ENCODE results near the gene LHX4.

The LHX4 gene

DNA sequence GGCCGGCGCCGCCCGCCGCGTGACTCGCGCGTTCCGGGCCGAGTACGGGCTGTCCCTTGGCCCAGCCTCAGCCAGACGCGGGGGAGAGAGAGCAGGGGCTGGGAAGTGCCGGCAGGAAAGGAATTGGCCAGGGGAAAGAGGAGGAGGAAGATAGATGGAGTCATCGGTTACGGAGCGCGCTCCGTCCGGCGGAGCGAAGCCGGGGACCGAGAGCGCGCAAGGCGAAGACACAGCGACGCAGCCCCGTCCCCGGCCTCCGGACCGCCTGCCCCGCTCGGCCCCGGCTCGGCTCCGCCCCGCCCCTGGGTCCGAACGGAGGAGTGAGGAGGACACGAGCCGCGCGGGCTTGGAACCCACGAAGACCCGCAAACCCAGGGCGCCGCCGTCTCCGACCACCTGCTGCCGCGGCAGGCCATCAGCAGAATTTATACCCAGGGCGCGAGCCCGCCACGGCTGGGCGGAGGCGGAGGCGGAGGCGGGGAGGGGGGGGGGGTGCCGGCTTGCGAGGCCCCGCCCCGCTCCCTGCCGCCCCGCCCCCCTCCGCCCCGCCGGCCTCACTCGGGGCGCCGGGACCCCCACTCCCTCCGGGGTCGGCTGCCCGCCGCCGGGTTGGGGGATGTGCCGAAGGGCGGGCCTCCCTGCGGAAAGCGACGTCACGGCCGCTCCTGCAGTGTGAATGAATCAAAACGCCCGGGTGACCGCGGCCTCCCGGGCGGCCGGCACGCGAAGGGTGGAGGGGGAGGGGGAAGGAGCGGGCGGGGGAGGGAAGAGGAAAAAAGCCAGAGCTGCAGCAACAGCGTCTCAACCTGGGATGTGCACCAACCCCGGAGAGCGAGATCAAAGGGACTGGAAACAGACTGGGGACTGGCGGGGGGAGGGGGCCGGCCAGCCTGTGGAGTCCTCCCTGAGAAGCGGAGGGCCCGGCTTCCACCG is at the start of gene LHX4:
TSS of gene LHX4 (plus strand) at position 782 of the 933 bp plus-strand sequence. CDS start 266 bp downstream, outside the sequence.
- FAIRE-seq, result no peak

DNA sequence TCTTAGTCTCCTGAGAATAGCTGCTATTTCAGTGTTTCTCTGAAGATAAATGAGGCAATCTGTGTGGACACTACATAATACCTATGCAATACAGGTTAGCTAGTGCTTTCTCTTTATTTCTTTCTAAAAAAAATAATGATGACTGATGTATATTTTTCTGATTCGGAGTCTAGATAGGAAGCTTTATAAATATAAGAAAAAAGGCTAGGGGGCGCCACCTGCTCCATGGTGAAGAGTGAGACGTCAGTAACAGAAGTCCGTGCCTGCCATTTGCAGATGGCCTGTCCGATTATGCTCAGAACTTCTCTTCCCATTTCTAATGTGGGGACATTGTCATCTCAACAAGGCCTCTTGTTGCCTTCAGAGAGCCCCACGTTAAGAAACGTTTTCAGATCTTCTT is 49.0 kb upstream of the LHX4 start:
- no peak for FAIRE-seq

DNA sequence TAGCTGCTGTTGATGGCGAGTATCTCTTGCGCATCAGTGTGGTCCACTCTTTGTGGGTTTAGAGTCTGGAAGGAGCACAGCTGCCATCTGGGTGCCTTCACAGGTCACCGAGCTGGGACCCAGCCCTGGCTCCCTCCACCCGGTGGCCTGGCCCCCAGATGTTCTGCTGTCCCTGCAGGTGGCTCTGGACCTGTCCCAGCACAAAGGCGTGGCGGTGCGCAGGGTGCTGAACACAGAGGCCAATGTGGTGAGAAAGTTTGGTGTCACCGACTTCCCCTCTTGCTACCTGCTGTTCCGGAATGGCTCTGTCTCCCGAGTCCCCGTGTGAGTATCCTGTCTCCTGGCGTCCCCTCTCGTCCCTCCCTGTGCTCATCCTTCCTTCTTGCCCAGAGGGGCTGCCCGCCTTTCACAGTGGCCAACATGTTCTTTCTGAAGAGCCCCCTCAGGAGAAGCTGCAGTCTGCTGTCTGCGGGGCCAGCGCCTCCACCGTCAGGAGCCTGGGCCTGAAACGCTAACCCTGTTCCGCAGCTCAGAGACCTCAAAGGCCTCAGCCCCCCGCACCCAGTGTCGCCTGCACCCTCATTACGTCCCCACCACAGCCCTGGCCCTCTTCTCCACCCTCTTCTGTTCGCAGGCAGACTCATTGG is 47.9 kb upstream of the LHX4 start:
- no peak for FAIRE-seq

DNA sequence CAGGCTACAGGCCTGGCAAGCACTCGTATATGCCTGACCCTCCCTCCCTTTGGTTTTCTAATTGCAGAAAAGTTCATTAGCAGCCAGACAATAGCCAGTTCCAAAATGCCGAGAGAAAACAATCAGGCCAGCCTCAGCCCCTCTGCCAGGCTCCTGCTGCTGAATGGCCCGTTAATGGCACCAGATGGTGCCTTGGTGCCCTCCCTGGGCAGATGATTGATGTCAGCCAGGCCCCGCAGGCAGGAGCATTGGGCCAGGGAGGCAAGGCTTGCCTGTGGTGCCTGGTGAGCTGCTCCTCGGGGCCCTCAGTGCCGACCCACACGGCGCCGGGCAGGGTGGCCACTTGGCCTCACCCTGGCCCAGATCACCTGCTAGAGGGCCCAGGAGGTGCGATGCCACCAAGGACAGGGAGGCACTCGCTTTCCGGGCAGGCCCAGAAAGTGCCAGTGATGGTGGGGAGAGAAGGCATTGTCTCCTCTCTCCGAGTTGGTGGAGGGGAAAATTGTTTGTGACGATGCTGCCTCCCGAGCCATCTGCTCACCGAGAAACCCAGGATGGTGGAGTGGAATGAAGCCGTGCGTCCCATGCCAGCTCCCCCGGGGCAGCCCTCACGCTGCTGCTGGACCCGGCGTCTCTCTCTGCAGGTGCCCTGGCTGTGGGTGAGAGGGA is 47.3 kb upstream of the LHX4 start:
- FAIRE-seq, result no peak

DNA sequence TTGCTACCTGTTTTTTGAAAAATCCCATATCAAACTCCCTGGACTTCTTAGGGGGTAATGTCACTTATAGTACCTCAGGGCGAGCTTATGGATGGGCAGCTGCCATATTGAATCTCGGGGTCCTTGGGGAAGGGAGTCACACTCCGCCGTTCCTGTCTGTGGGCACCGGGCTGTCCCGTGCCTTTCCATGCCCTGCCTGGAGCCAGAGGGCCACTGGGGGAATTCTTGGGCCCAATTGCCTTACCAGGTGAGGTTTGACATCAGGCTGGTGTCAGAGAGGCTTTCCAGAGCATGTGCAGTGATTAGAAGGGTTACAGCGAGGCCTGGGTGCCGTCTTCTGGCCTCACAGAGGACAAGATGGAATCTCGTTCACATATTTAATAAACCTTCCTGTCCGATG is 46.6 kb upstream of the LHX4 start:
- FAIRE-seq, result no peak

DNA sequence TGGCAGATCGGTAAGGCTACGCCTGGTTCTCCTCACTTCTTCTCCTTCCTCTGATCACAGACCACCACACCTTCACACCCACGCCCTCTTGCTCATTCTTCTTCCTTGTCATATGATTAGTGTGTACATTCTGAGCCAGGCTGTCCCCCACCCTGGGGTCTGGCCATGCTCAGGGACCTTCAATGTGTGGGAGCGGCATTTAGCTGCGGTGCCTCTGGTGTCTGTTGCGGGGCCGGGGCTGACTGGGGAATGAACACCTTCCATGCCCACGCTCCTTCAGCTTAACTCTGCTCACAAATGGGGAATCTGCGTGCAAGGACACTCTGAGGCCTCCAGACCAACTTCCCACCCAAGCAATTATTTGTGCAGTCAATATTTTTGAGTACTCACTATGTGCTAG is 46.0 kb upstream of the LHX4 start:
- FAIRE-seq, result no peak

DNA sequence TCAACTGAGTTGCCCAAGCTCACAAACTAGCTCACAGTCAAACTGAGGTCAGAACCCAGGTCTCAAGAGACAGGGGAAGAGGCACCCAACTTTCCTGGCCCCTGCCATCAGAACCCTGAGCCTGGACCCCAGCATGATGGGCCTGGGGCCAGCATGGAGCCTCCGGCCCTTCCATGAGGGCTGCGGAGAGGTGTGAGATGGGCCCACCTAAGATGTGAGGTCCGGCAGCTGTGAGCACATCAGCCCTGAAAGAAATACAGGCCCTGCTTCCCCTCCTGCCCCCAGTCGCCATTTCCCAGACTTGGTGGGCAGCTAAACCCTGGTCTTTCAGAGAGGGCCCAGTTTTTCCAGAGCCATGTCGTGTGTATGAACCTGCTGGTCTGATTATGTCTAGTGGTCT is 44.8 kb upstream of the LHX4 start:
- FAIRE-seq, result no peak

DNA sequence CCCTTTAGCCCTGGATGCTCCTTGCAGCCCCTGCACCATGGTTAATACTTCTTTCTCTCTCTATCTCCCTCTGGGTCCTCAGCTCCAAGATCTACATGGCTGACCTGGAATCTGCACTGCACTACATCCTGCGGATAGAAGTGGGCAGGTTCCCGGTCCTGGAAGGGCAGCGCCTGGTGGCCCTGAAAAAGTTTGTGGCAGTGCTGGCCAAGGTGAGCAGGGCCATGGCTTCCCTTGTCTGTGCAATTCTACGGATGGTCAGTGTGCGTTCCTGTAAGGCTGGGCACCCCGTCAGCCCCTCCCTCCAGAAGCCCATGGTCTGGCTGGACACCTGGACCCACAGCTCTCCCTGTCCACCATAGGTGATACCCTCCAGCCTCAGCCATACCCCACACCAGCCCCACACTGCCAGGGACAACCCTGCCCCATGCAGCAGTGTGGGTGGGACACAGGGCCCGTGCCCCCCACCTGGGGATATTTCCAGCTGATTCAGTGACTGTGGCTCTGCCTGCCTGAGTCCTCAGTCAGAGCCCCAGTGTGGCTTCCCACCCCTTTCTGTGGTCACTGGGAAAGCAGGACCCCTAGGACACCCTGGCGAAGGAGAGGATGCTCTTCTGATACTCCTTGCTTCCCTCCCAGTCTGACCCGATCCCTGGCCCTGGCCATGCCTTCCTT is 44.0 kb upstream of the LHX4 start:
- no peak for FAIRE-seq

DNA sequence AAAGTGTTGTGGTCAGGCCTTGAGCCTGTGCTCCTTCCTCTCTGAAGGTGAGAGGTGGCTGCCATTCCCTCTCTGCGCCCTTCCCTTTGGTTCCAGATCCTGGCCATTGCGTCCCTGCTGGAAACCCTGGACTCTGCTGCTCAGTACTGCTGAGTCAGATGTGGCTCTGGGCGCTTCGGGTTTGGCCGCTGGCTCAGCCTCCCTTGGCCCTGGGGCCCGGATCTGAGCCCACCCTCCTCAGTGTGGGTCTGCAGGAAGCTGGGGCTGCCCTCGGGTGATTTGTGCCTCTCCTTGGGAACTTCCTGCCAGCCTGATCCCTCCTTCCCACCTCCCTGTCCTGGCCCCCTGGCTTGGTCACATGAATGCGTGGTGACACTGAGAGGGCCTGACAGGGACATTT is 43.2 kb upstream of the LHX4 start:
- no peak for FAIRE-seq

DNA sequence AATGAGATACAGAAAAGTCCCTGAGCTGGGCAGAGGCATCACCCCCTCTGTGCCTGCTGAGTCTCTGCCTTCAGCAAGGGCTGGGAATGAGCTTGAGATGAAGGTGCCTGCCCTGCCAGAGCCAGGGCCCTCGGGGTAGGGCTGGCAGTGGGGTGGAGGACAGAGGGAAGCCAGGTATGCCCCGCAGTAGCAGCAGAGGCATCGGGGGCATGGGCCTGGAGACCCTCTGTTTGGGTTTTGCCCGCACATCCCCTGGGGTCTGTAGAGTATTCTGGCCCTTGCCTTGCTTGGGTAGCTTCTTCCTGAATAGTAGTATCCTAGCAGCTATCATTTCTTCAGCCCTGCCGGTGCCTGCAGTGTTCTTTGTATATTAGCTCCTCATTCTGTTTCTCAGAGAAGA is 42.4 kb upstream of the LHX4 start:
- no peak for FAIRE-seq

DNA sequence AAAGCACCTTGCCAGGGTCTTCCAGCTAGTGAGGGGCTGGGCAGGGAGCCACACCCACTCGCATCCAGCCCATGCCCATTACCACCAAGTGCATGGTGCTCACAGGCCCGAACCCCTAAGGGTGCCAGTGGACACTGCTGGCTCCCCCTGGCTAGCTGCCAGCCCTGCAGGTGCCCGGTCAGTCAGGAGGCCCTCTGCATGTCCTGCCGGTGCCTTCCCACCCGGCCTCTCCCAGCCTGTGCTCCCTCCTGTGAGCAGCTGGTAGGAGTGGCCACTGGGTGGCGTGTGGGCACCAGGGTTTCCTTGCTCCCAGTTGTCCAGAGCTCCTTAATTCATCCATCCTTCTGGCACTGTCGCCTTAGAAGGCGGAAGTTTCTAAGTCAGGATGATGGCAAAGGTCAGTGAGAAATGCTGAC is 42.0 kb upstream of the LHX4 start:
- no peak for FAIRE-seq

DNA sequence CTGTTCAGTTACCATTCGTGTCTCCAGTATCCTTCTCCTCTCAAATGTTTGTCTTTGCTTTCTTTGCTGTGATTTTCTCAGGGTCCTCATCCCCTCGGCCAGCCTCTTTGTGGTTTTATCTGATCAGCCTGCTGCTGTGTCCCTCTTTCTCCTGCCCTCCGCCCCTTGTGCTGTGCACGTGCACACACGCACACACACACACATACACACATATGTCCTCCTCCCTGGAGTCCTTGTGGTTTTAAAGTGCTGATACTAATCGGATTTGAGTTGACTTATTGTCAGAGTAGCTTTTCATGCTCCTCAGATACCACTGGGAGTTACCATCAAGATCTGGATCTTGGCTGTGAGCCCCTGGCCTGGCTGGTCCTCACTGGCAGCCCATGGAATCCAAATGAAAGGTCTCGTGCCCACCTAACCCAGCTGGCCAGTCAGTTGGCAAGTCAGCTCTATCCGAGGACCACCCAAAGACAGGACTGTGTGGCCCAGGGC is 41.3 kb upstream of the LHX4 start:
- FAIRE-seq, result no peak

DNA sequence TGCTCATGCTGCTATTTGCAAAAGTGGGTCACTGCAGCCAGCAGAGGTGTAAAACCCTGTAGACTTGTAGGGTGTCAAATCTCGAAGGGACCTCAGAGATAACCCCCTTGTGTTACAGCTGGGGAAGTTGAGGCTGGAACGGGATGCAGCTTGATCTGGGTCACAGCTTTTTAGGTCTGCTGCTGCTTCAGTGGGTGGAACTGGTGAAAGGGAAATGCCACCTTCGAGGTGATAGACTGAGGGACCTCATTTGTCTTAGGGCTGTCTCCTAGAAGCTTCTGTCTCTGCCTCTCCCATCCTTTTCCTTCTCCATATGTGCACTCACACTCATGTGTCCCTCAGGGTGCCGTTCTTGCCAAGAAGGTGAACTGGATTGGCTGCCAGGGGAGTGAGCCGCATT is 40.0 kb upstream of the LHX4 start:
- no peak for FAIRE-seq

DNA sequence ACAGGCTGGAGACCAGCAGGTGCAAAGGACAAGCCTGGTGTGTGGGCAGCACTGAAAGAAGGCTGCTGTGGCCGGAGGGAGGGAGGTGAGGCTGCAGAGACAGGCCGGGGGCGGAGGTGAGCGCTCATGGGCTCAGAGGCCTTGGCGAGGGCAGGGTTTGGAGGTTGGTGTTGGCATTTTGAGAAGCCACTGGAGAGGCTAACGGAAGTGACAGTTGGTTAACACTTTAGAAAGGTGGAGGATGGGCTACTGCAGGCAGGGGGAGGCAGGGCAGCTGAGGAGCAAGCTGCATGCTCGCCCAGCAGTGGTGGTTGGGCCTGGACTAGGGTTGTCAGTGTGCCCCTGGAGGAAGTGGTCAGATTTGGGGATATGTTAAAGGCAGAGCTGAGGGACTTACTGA is 37.9 kb upstream of the LHX4 start:
- FAIRE-seq, result no peak

DNA sequence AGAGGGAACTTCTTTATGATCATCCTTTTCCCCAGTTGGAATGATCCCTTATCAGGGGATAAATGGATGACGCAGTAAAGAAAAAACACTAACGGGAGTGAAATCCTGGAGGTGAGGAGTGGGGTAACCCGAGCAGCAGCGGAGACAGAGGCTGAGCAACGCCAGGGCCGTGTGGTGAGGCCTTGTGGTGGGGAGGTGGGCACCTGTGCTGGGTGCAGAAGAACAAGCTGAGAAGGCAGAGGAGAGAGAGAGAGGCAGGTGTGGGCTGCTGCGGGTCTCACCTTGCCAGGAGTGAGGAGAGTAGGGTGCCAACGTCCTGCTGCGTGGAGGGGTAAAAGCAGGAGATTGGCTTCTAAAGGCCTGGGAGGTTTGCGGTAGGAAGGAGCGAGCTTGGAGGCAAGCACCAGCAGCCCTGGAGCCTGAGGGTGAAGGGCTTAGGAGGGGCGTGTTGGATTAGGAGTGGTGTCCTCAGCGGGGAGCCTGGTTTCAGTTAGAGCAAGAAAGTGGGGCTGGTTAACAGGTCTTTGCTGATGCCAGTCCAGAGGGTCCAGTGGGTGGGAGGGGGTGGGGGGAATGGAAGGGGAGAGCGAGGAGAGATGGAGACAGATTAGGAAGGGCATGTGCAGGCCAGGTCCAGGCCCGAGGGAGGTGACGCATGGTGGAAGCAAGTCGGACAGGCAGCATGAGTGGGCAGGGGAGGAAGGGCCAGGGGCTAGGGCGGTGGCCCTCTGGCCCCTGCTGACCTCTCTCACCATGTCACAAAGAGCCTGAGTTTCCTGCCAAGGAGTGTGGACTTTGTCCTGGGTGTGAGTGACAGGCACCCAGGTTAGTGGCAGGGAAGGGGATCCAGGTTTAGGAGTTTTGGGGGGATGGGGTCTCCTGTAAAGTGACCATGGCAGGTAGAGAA is 36.7 kb upstream of the LHX4 start:
- FAIRE-seq, result no peak

DNA sequence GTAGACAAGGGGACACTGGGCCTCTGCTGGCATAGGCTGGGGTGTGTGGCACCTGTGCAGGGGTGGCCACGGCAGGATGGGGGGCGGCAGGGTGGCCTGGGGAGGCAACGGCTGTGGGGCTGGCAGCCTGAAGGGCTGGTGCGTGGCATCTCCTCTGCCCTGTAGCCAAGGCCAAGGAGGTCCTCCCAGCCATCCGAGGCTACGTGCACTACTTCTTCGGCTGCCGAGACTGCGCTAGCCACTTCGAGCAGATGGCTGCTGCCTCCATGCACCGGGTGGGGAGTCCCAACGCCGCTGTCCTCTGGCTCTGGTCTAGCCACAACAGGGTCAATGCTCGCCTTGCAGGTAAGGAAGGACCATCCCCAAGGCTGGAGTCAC is 36.0 kb upstream of the LHX4 start:
- FAIRE-seq, result no peak

DNA sequence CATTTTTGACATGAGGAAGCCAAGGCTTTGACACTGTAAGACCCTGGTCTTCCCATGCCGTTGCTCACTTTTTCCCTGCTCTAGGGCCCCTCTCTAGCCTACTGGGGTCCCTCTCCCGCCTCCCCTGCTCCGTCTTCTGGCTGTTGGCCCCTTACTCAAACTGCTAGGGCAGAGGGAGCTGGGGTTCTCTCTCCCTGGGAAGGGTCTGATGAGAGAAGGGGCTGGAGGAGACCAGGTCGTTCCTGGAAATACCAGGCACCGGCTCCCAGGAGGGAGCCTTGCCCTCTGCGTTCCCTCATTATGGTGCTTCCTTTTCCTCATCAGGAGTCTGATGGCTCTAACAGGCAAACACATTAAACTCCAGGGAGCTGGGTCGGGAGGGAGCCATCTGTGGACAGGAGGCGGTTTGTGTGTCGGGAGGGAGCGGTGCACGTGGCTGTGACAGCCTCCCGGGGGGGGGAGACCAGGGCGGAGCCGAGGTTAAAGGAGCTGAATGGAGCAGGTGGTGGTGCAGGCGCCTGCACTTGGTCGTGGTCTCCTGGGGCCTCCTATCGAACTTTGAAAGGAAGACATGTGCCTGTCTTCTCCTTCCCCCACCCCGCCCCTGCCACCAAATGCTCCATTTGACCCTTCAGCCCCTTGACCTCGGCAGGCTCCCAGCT is 35.4 kb upstream of the LHX4 start:
- no peak for FAIRE-seq

DNA sequence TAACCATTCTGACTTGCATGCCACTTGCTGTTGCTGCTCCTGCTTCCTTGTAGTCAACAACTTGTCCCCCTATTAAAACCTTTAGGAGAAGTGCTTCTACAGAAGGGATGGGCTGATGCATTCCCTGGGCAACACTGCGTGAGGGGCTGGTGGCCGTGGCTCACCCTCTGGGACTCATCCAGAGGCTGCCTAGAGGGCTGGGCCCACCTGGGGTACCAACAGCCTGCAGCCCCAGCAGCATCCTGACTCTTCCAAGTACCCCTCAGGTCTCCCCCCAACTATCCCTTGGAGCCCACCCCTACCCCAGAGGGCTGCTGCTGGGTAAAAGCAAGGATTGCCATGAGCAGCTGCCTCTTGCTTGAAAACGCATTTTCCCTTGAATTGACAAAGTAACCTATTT is 34.7 kb upstream of the LHX4 start:
- FAIRE-seq, result no peak

DNA sequence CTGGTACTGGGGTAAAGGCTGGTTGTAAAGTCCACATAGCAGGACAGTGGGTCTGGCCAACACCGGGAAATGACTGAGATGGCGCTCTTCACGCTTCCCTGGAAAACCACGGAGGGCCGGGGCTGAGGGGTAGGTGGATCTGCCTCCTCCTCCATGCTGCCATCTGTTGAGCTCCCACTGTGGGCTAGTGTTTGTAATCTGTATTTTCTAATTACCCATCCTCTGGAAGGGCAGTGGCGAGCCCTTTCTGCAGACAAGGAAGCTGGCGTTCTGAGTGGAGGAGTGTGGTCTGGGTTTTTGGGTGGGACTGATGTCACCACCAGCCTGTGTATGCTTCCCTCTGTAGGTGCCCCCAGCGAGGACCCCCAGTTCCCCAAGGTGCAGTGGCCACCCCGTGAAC is 34.1 kb upstream of the LHX4 start:
- no peak for FAIRE-seq

DNA sequence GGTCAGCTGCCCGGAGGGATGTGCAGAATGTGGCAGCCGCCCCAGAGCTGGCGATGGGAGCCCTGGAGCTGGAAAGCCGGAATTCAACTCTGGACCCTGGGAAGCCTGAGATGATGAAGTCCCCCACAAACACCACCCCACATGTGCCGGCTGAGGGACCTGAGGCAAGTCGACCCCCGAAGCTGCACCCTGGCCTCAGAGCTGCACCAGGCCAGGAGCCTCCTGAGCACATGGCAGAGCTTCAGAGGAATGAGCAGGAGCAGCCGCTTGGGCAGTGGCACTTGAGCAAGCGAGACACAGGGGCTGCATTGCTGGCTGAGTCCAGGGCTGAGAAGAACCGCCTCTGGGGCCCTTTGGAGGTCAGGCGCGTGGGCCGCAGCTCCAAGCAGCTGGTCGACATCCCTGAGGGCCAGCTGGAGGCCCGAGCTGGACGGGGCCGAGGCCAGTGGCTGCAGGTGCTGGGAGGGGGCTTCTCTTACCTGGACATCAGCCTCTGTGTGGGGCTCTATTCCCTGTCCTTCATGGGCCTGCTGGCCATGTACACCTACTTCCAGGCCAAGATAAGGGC is 33.5 kb upstream of the LHX4 start:
- FAIRE-seq, result no peak

DNA sequence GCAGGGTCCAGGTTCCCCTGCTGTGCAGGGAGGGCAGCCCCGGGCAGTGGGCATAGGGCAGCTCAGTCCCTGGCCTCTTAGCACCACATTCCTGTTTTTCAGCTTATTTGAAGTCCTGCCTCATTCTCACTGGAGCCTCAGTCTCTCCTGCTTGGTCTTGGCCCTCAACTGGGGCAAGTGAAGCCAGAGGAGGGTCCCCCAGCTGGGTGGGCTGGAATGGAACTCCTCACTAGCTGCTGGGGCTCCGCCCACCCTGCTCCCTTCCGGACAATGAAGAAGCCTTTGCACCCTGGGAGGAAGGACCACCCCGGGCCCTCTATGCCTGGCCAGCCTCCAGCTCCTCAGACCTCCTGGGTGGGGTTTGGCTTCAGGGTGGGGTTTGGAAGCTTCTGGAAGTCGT is 32.8 kb upstream of the LHX4 start:
- FAIRE-seq, result no peak
